Small intestine (tissue), 16 donors: ENCODE measurements around the gene CXCL11. TPM values are rescaled to one million over a fixed set of nuclear protein-coding genes. Genes with fewer than 3 reads are reported as not detected.

Source experiments
- DNase-seq, 2 donors: peaks; one replicate each; pipeline versions ENCODE4 v3.0.0 to v3.0.0-alpha.2; 2013
- FAIRE-seq: peaks from 2 replicates; lab custom pipeline; 2012; peaks lifted over from hg19 to GRCh38; lab: Jason Lieb, UNC
- H3K27ac ChIP-seq, 3 donors: one replicate each; pipeline ENCODE4 v1.5.1; 2013; ENCODE audit warnings: low read length in 2 of 3, mild to moderate bottlenecking in 2 of 3, control low read depth in 1 of 3, inconsistent platforms in 1 of 3, low read depth in 1 of 3, moderate library complexity in 1 of 3
- H3K27me3 ChIP-seq, 3 donors: one replicate each; pipeline ENCODE4 v1.6.1; 2013; ENCODE audit warnings: low read length in 3 of 3, inconsistent platforms in 1 of 3; ENCODE audit not compliant: control insufficient read depth in 3 of 3, insufficient read depth in 3 of 3
- H3K36me3 ChIP-seq, 3 donors: one replicate each; pipeline ENCODE4 v1.6.1; 2013; ENCODE audit warnings: low read length in 3 of 3, inconsistent platforms in 1 of 3, low read depth in 1 of 3, mild to moderate bottlenecking in 1 of 3, moderate library complexity in 1 of 3; ENCODE audit not compliant: control insufficient read depth in 3 of 3, insufficient read depth in 2 of 3
- H3K4me1 ChIP-seq, 3 donors: one replicate each; pipeline ENCODE4 v1.6.1; 2013; ENCODE audit warnings: low read length in 2 of 3, inconsistent platforms in 1 of 3, low read depth in 1 of 3, mild to moderate bottlenecking in 1 of 3, moderate library complexity in 1 of 3; ENCODE audit not compliant: control insufficient read depth in 3 of 3, insufficient read depth in 2 of 3
- H3K4me3 ChIP-seq, 3 donors: one replicate each; pipeline ENCODE4 v1.5.1; 2013; ENCODE audit warnings: low read length in 3 of 3, control low read depth in 1 of 3, inconsistent platforms in 1 of 3, low read depth in 1 of 3, mild to moderate bottlenecking in 1 of 3, moderate library complexity in 1 of 3
- H3K9me3 ChIP-seq, 2 donors: one replicate each; pipeline ENCODE4 v1.6.1; 2013; ENCODE audit warnings: low read depth in 1 of 2, low read length in 1 of 2; ENCODE audit not compliant: control insufficient read depth in 2 of 2, insufficient read depth in 1 of 2
- WGBS, 3 donors: extraction: QIAGEN DNeasy Blood & Tissue Kit; methylation state at CpG; one replicate each; pipeline ENCODE4 v1.1.7; 2013; 5-methylcytosine and 5-hydroxymethylcytosine counted together
- long read RNA-seq, 10 donors: transcript quantifications; one replicate each; lab custom pipeline, GENCODE V29; 2026
- polyA plus RNA-seq, 4 donors: library from polyadenylated mRNA; stranded (reverse) in 3 of 4; unstranded in 1 of 4; fragments of 200-250 nt in 3 of 4; fragments of 120-200 nt in 1 of 4; gene quantifications; one replicate each; pipeline versions ENCODE4 v1.2.1 to v1.2.3, GENCODE V29; 2013
- donor health status: healthy with polysubstance abuse.
- donor health status: control.
- donor health status: control.
- donor health status: Bipolar disorder and iron deficiency.
- donor health status: healthy.

The CXCL11 gene
- 1 to 10 TPM in 1 of 4 donors, under 1 TPM in 1, not detected in 2; 0.13 to 1.3 TPM for polyA plus RNA-seq
- long read RNA-seq, donor 1, result 0 reads
- long read RNA-seq, donor 2, result 0 reads
- long read RNA-seq, donor 3, result 0 reads
- long read RNA-seq, donor 4, result 0 reads
- long read RNA-seq, donor 5, result 0 reads
- long read RNA-seq, donor 6, result 0 reads
- long read RNA-seq, donor 7, partial matches to known transcripts, result 15 of 31 reads
- long read RNA-seq, donor 7, other reads (novel, unspliced or antisense), result 16 of 31 reads
- long read RNA-seq, donor 8, result 0 reads
- long read RNA-seq, donor 9, result 0 reads
- long read RNA-seq, donor 10, result 0 reads

DNA sequence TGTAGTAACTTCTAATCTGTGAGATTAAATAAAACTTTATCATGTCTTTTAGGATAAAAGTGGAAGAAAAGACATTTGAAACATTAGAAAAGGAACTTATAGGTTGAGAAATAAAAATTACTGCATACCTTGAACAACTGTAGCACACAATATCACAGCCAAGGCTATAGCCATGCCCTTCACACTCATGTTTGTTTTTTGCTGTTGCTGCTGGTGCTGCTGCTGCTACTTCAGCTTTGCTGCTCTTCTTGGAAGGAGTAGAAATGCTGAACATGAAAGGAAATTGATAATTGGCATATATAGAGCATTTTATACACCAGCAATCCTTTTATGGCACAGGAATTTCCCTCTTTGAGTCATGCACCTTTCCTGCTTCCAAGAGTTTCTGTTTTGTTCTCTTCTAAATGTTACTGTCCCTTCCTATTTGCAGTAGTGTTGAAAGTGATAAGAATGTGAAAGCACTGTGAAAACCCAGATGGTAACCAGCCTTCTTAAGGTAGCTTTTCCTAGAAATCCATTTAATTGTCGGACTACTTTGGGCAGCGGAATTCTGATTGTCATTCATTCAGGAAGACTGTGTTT lies at the start of gene CXCL11:
CXCL11 (minus strand) TSS at position 272 of the 582 bp plus-strand sequence; CDS start at position 189, 83 bp downstream.
- WGBS, 3 donors, result 64 to 69% (median 64%) methylated on average over 2 of the region's 2 CpGs

DNA sequence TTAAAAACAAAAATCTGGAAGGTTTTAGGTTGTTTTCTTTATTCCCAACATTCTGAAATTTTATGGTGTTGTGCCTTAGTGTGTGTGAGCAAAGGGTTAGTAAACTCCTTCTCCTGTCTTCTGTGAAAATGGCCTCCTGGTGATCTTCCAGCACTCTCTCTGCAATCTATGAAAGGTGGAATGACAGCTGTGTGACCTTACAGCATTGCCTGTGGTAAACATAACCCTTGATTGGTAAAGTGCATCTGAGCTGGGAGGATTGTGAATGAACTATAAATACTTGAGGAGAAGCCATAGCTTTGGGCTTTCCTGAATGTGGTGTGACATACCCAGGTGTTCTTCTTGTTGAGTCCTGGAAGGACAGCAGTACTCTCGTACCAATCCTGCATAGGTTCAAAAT lies 48.7 kb upstream of the CXCL11 start:
- peaks cover 0 to 6% (median 0%) of the 10 kb centered on the region in 3 donors for H3K27me3 ChIP-seq
- H3K27ac ChIP-seq, result no peak overlapping the region
- FAIRE-seq (no peak), DNase-seq (no peak)
- no peaks in the 10 kb centered on the region for H3K36me3 ChIP-seq
- H3K4me3 ChIP-seq, result no peak overlapping the region
- 67 to 83% (median 74%) methylated on average over 1 of the region's 1 CpG for WGBS, 3 donors
- H3K4me1 ChIP-seq, result peaks cover 0 to 5% (median 0%) of the 10 kb centered on the region in 3 donors
- no peaks in the 10 kb centered on the region for H3K9me3 ChIP-seq

More for the DNA sequence above, at the start of gene CXCL11:
- Histone ChIP-seq H3K4me3 (no peak within 1 kb of the TSS), H3K27me3 (no peaks in the 10 kb centered on the region), H3K27ac (peak within 1 kb of the TSS in 1 of 3 donors; percentile 4), H3K9me3 (no peaks in the 10 kb centered on the region), H3K36me3 (no peaks in the 10 kb centered on the region), H3K4me1 (peaks cover 0 to 2% (median 0%) of the 10 kb centered on the region in 3 donors)
- DNase-seq (no peak), FAIRE-seq (no peak)

DNA sequence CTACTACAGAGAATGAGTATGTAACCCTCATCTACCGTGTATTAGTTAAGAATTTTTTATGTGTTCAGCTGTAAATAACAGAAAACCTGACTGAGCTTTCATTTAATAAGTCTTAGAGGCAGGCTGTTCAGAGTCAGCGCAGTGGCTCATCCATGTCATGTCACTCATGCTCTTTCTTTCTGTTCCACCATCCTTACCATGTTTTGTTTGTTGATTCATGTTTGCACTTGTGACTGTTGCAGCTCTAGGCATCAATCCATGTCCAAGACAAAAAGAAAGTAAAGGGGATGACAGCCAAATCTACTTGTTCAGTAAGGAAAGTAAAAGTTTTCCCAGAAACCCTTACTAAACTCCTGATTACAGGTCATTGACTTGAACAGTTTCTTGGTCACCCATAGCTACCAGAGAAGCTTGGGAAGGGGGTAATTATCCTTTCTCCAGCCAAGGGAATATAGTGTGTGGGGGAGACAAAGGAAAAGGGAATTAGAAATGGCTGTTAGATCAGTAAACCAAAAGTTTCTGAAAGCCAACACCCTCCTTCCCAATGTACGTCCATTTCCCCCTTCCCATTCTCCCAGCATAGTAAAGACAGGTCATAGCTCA lies 47.6 kb upstream of the CXCL11 start:
- no peak overlapping the region for H3K27ac ChIP-seq
- DNase-seq (no peak), FAIRE-seq (no peak)
- H3K4me3 ChIP-seq, result no peak overlapping the region
- WGBS, 3 donors, result 79 to 87% (median 86%) methylated on average over 3 of the region's 3 CpGs
- no peaks in the 10 kb centered on the region for H3K9me3 ChIP-seq
- H3K36me3 ChIP-seq, result no peaks in the 10 kb centered on the region
- H3K27me3 ChIP-seq, result peaks cover 0 to 6% (median 0%) of the 10 kb centered on the region in 3 donors
- peaks cover 0 to 5% (median 0%) of the 10 kb centered on the region in 3 donors for H3K4me1 ChIP-seq

DNA sequence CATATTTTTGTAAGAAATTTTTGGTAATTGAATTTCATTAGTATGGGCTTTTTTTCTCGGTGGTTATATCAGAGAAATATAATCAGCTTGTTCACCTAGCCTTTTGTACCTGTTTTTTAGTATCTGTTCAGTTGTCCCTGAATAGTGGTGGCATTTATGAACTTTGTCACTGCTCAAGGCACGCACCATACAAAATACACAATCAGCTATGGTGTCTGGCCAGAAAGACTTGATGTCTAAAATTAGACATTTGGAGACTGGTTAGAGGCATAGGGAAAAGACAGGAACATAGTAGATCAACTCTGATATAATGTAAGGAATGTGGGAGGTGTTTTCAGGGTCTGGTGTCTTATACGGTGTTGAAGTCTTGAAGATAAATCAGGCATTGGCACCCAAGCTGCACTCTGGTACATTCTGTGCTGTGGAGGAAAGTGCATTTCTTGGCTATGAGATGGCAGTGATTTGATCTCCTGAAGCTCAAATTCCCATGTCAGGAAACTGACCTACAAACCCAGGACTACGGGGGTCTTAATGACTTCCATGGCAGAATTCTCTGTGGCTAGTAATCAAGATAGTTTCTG lies 42.3 kb upstream of the CXCL11 start:
- Histone ChIP-seq H3K36me3 (no peaks in the 10 kb centered on the region), H3K4me3 (no peak overlapping the region), H3K27me3 (peaks cover 0 to 3% (median 0%) of the 10 kb centered on the region in 3 donors), H3K27ac (no peak overlapping the region), H3K9me3 (no peaks in the 10 kb centered on the region), H3K4me1 (no peaks in the 10 kb centered on the region)
- DNase-seq (no peak), FAIRE-seq (no peak)
- WGBS, 3 donors, result 70 to 80% (median 78%) methylated on average over 4 of the region's 4 CpGs

DNA sequence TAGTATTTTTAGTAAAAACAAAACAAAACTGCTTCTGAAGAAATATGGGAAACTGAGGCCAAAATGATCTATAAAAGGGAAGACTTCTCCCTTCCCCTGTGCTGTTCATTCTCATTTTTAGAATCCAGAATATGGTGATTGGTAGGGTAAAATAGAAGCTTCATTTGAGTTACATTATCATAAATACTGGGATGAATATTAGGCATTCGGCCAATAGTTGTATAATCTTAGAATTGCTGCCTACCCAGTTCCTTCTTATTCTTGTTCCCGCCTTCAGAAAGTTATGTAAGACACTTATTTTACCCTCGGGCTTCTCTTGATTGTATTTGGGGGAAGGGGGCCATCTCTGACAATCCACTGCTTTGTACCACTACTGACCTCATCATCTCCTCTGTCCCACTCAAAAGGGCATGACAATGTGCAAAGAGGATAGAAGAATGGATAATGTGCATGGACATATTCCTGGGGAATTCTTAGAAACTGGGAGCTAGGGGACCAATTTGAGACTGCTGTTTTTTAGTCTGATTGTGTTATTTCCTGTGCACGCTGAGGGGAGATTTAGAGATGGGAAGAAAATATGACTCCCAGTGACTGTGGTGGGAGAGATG lies 39.2 kb upstream of the CXCL11 start:
- H3K4me3 ChIP-seq, result no peak overlapping the region
- no peaks in the 10 kb centered on the region for H3K27me3 ChIP-seq
- H3K36me3 ChIP-seq, result no peaks in the 10 kb centered on the region
- no peak for FAIRE-seq
- H3K9me3 ChIP-seq, result no peaks in the 10 kb centered on the region
- WGBS, 3 donors, result 68 to 77% (median 70%) methylated on average over 4 of the region's 4 CpGs
- H3K4me1 ChIP-seq, result no peaks in the 10 kb centered on the region
- no peak overlapping the region for H3K27ac ChIP-seq
- no peak for DNase-seq

DNA sequence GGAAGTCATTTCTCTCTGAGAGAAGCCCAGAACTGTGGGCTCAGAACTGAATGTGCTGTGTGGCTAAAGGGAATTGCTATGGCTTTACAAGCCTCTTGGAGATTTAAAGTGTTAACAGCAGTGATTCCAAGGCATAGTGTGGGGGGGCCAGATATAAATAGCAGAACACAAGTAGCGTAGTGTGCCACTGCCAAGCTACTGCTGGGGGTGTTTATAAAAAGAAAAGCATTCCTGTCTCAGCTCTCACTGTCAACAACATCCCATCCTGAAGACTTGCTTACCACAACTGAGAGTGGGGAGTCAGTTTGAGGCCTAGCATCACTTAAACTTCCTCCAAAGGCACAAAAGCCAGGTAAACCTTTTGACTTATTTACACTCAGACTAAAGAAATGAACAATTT lies 38.6 kb upstream of the CXCL11 start, which contains the start of gene ART3:
ART3 (plus strand) TSS at position 242 of the 400 bp plus-strand sequence. CDS start 1,181 bp downstream, outside the sequence.
- Histone ChIP-seq H3K4me3 (no peak within 1 kb of the TSS), H3K36me3 (no peaks in the 10 kb centered on the region), H3K27me3 (no peaks in the 10 kb centered on the region), H3K9me3 (no peaks in the 10 kb centered on the region), H3K27ac (no peak within 1 kb of the TSS), H3K4me1 (no peaks in the 10 kb centered on the region)
- DNase-seq (no peak), FAIRE-seq (no peak)
- WGBS, 3 donors, result 63 to 91% (median 67%) methylated on average over 1 of the region's 1 CpG

DNA sequence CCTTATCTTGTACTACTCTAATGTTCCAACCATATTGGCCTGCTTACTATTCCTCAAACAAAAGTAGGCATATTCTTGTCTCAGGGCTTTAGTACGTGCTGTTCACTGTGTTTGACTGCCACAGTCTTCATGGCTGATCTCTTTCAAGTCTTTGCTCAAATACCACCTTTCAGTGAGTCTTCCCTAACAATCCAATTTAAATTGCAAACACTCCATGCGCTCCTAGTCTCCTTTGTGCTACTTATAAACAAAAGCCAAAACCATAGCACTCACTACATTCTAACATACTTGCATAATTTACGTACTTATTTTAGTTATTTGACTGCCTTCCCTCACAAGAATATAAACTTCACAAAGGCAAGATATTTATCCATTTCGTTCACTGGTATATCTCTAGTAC lies 36.9 kb upstream of the CXCL11 start:
- no peaks in the 10 kb centered on the region for H3K9me3 ChIP-seq
- no peak for DNase-seq
- no peaks in the 10 kb centered on the region for H3K4me1 ChIP-seq
- no peaks in the 10 kb centered on the region for H3K36me3 ChIP-seq
- no peak for FAIRE-seq
- no peak overlapping the region for H3K27ac ChIP-seq
- no peak overlapping the region for H3K4me3 ChIP-seq
- H3K27me3 ChIP-seq, result no peaks in the 10 kb centered on the region
- WGBS, 3 donors, result 70 to 92% (median 88%) methylated on average over 4 of the region's 4 CpGs
